Activated CD4-positive, alpha-beta T cell treated with anti-CD3 and anti-CD28 coated beads, Interleukin-2, amount 50 U/mL, for 48 hours (primary cell): ENCODE results near the gene GYPC.
"Not testable (repeated sequence)": the region's sequence is repeated elsewhere in the genome, so short reads cannot be mapped to it uniquely, and the experiment has no call there.

Experiments
- DNase-seq, 2 experiments: peaks; one replicate each; pipeline ENCODE4 v3.0.0-alpha.2; 2020

GYPC gene

GRCh38 chr2:126672980-126673605, 17.1 kb downstream of the GYPC start:
- no peak for DNase-seq

- no peak for DNase-seq
These were observed 18.3 kb downstream of the GYPC start for GRCh38 chr2:126674075-126674744.

GRCh38 chr2:126675637-126676036, 19.7 kb downstream of the GYPC start:
- no peak for DNase-seq

- DNase-seq, result no peak
These were observed 20.5 kb downstream of the GYPC start for GRCh38 chr2:126676221-126677175.

GRCh38 chr2:126677176-126677538, 21.2 kb downstream of the GYPC start:
- DNase-seq, result no peak

- no peak for DNase-seq
These were observed 22.5 kb downstream of the GYPC start for GRCh38 chr2:126678269-126679065.

- no peak for DNase-seq
These were observed 23.2 kb downstream of the GYPC start for GRCh38 chr2:126679094-126679713.

- DNase-seq, result no peak
These were observed 25.5 kb downstream of the GYPC start for GRCh38 chr2:126681505-126681904.

- no peak for DNase-seq
These were observed 29.7 kb downstream of the GYPC start for GRCh38 chr2:126685629-126686028.

GRCh38 chr2:126686286-126686685, 30.3 kb downstream of the GYPC start:
- DNase-seq, result no peak

- no peak for DNase-seq
These were observed 31.0 kb downstream of the GYPC start for GRCh38 chr2:126686841-126687485.

- DNase-seq, result no peak
These were observed 31.5 kb downstream of the GYPC start for GRCh38 chr2:126687503-126687902.

GRCh38 chr2:126688594-126688993, 32.6 kb downstream of the GYPC start:
- not testable (repeated sequence) for DNase-seq

GRCh38 chr2:126692241-126692640, 36.3 kb downstream of the GYPC start:
- not testable (repeated sequence) for DNase-seq

GRCh38 chr2:126692934-126693592, 37.1 kb downstream of the GYPC start:
- DNase-seq, result not testable (repeated sequence)

- DNase-seq, result no peak
These were observed 40.9 kb downstream of the GYPC start for GRCh38 chr2:126696644-126697520.

GRCh38 chr2:126698376-126698775, 42.4 kb downstream of the GYPC start:
- DNase-seq, result no peak

GRCh38 chr2:126699018-126699417, 43.1 kb downstream of the GYPC start:
- DNase-seq, result no peak

GRCh38 chr2:126699716-126700581, 44.0 kb downstream of the GYPC start:
- DNase-seq, result no peak
